Measurements from ENCODE around the gene NAALADL1.

NAALADL1 gene

DNA sequence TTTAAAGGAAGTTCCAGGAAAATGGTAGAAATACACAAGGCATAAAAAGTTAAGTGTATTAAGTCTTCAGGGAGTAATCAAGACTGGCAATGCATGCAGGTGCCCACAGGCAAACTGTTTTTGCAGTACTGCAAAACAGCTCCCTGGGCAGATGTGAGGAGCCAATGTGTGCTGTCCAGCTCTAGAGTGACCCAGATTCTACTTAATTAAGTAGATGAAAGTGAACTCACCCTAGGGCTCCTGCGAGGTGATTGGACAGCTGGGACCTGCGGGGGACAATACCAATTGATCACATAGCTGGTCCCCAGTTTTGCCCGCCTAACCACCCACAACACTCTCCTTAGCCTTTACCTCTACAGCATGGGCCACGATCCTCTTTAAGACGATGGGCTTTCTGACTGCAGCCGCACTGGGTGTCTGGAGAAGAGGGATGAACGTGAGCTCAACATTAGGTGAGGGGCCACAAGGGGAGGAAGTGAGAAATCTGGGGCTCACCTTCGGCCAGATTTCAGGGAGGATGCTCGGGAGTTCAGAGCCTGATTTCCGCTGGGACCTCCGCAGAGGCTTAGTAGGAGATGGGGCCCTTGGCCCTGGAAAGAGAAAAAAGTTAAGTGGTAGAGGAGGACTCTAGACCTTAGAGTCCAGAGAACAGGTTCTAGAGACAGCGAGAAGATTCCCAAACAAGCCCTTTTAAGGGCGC, 24.9 kb upstream of the NAALADL1 start:
- no peak for DNase-seq (ENCODE audit: low read depth)

DNA sequence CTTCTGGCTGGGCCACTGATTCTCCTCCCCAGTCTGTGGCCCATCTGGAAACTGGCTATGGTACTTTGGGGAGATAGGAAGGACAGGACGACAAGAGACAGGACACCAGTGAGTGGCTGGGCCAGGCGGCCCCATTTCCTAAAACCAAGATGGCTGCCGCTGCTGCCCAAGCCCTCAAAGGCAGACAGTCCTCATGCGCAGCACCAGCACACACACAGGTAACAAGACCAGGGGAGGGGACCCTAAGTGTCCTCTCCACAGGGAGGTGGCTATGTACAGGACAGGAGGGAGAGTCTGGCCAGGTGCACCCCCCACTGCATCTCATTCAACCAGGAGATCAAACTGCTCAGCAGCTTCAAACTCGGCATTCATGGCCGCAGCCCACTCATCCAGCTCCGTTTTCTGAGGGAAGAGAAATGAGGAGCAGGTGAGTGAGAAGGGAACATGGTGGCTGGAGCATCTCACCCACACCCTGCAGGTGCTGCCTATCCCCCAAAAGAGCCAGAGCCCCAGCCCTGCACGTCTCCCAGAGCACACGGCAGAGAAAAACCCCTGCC, 20.5 kb upstream of the NAALADL1 start:
- no peak for DNase-seq (ENCODE audit: low read depth)

DNA sequence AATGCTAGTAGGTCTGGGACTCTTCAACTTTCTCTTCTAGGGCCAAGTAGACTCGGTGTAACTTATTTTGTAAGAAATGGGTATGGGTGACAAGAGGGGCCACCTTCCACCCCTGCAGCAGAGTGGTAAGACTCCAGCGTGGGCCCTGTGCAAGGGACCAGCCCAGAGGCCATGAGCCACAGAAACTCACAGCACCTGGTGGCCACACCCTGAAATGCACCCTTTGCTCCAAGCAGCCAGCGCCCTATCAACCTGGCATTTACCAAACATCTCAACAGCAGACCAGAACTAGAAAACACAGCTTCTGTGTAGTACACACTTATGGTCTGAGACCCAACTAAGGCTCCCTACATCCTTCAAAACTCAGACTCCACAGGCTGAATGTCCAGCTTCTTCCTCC, 19.8 kb upstream of the NAALADL1 start:
- DNase-seq (ENCODE audit: low read depth): peak; percentile 56

DNA sequence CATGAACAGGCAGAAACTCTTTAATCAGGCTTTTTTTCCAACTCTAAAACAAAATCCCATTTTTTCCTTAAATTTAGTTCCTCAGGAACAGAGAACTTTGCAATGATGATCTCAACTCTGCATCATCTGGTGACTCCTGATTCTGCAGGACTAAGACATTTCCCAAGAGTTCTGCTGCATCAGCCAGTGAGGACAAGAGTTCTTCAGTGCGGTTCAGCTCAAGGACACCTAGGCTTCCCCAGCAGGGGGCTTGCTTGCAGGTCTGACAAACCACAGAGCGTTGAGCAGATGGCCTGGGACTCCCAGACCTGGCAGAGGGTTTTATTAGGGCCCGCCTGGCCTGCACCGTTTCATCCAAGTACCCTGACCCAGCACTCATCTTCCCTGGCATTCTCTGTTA, 19.1 kb upstream of the NAALADL1 start:
- DNase-seq (ENCODE audit: low read depth): no peak

DNA sequence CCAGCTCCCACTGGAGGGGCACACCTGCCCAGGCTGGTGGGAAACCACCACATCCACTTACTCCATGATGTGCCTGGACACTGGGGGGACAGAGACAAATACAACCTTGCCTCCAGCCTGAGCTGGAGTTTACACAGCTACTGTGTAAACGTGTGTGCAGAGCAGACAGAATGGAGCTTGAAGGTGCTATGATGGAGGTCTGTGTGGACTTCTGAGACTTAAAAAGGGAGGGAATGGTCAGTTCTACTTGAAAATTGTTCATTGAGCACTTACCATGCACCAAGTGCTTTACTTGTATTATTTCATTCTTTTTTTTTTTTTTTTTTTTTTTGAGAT, 14.2 kb upstream of the NAALADL1 start:
- DNase-seq (ENCODE audit: low read depth): no peak

DNA sequence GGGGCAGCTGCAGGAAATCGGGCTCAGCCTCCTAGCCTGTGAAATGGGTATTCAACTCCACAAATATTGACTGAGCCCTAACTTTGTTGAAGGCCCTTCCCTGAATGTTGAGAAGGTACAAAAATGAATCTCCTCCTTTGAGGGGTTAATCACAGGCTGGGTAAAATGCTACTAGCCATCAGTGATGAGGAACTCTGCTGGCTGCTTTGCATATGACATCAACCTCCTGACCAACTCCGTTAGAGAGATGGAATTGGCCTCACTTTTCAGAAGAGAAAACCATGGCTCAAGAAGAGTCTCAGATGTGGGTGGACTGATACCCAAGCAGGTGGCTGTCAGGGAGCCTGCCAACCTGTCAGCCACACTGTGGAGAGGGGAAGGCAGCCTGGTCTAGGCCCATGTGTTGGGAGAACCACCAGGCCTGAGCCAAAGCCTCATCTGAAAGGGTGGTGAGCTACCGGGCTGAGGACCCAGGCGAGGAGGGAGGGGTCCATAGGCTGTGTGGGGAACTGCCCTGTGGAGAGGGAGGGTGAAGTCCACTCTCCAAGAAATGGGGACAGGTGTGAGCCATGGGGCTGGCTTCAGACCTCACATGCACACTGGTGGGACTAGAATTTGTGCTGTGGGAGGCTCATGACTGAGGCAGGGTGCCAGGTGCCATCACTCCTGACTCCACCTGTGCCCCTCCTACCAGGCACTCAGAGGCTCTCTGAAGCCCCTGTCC, 13.7 kb upstream of the NAALADL1 start:
- DNase-seq (ENCODE audit: low read depth): no peak

DNA sequence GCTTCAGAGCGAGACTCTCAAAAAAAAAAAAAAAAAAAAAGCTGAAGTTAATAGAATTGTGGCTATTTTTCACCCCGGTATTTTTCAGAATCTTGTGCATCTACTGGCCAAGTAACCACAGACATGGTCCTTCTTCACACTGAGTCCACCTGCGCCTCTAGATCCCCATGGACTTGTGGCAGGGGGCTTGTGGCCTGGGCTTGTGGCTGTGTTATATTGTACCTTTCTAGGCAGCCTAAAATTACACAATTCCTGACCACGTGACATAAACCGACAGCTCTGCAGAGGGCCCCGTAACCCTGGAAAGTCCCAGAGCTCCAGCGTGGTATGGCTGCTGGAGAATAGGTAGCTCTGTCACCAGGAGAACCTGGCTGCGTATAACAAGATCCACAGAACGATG, 10.9 kb upstream of the NAALADL1 start:
- no peak for DNase-seq (ENCODE audit: low read depth)

DNA sequence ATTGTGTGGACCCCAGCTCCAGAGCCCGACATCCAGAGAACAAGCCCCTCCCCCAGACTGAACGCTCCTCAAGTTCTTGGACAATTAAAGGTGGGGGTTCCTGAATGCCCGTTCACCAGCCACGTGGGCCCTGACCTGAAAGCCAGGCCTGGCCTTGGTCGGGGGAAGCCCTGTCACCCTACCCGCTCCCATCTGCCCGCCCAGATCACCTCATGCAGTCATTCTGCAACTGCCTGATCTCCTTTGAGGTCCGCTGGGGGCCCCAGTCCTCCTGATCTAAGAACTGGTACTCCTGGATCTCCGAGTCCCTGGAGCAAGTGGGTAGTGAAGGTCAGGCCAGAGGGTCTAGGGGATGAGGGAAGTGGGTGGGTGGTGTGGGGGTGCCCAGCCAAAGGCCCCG, 9.1 kb upstream of the NAALADL1 start:
- no peak for DNase-seq (ENCODE audit: low read depth)

DNA sequence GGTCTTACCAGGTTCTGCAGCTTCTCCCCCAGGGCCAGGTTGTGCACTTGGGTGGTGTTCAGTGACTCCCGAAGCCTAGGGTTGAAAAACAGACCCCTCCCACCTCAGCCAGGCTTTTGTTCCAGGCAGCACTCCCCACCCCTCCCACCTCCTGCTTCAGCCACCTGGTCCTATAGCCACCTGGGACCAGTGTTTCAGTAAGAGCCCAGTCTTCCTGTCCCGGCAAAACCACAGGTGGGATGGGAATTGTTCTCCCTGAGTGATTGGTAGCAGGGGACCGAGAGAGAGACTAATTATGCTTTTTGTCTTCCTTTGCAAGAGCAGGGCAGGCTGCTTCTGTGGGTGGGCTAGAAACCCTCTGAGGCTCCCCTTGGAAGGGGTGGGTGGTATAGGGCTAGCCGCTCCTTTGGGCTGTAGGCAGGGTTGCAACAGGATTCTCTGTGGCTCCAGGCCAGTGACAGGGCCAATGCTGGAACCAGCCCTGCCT, 8.5 kb upstream of the NAALADL1 start:
- DNase-seq (ENCODE audit: low read depth): no peak

DNA sequence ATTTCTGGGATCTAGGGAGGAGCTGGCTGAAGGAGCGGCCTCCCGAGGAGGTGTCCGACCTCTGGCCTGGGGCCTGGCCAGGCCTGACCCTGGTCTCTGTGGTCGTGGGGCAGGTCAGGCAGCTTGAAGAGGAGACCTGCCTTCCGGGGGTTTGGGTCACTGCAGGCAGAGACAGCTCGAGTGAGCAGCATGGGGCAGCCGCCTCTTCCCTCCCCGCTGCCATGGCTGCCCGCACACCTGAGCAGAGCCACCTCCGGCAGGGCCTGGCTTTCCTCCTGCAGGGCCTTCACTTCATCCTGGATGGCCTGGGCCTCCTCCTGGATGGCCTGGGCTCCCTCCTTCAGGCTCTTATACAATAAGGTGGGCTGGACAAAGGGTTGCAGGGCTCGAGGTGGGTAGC, 8.0 kb upstream of the NAALADL1 start:
- no peak for DNase-seq (ENCODE audit: low read depth)

DNA sequence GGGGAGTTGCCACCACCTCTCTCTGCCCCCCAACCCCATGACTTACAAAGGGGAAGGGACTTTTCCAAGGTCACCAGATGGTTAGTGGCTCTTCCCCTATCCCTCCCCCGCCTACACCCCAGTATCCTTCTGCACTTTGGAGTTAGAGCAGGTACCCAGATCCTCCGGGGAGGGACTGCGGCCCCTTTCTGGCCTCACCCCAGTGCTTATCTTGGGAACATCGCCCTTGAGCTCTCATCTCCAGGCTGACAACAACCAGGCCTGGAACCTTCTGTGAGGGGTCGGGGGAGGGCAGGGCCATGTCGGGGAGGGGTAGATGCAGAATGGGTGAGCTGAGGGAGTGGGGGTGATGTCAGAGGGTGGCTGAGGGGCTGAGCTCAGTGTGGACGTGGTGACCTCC, 7.5 kb upstream of the NAALADL1 start:
- DNase-seq (ENCODE audit: low read depth): no peak

DNA sequence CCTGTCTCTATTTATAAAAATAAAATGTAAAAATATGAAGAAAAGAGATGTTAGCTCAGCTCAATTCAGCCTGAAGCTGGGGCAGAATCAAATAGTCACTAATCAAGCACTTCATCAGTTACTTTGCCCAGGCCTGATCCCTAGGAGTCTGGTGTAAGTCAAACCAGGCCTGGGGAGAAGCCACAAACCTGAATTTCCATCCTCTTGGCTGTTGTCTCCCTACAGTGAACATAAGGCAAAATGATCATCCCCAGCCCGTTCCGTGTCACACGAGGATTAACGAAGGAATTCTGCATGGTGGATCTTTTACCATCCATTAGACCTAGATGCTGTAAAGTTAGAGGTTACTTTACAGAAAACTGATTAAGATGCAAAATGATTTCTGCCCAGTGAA, 6.5 kb upstream of the NAALADL1 start:
- DNase-seq (ENCODE audit: low read depth): no peak

DNA sequence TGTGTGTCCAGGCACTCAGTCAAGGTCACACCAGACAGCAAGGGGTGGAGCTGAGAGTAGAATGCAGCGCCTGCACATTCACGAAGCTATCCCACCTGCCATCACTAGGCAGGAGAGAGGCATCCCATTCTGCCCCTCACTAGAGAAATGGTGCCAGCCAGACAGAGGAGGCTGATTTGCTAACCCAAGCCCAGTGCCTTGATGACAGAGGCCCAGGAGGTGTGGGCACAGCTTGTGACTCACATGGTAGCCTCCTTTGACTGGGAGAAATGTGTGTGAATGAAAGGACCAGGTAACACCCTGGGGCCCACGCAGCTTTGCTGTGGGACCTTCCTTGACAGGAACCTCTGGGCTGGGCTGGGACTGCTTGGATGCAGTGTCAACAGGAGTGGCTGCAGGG, 5.2 kb upstream of the NAALADL1 start:
- no peak for DNase-seq (ENCODE audit: low read depth)

DNA sequence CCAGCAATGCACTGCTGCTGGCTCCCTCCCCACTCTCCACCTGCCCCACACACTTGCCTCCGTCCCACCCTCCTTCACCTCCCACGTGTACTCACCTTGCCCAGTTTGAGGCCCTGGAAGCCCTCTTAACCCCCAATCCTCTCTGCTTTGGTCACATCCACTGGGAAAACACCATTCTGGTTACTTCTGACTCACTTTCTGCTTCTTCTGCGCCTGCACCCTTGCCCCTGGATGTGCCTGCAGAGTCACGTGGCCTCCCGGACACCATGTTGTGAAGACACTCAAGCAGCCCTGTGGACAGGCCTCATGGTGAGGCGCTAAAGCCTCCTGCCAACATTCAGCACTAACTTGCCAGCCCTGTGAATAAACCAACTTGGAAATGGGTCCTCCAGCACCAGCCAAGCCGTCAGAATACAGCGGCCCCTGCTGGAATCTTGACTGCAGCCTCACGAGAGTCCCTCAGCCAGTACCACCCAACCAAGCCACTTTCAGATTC, 2.6 kb upstream of the NAALADL1 start:
- no peak for DNase-seq (ENCODE audit: low read depth)

DNA sequence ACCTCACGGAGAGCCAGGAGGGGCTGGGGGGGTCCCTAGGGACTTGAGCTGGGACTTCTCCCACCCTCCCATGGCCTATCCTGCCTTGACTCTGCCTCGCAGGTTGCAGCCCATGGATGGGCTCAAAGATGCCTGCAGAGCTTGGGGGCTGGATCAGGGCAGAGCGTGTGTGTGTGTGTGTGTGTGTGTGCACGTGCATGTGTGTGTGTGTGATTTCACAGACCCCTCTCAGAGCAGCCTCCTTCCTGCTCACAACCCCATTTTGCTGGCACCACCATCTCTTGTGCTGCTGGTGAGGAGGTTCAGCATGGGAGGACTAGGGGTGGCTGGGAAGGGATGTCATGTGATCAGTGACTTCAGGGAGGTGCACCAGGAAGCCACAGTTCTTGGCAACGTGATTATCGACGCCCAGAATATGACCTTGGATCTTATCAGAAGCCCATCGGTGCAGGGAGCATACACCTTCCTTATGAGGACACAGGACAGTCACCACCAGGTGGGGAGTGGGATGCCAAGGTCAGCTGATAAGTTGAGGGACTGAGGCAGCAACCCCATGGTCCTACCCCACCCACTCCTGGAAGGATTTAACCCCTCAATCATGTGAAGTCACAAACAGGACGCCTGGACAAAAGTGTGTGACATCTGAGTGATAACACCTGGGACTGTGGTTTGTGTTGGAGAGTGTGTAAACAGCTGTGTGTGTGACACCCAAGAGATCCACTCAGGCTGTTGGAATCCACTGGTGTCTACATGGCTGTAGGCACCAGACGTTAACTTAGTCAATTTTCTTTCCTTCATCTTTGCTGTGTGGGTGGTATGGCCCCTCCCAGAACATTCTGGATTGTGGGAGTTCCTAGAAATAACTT, 1.8 kb upstream of the NAALADL1 start:
- no peak for DNase-seq (ENCODE audit: low read depth)

DNA sequence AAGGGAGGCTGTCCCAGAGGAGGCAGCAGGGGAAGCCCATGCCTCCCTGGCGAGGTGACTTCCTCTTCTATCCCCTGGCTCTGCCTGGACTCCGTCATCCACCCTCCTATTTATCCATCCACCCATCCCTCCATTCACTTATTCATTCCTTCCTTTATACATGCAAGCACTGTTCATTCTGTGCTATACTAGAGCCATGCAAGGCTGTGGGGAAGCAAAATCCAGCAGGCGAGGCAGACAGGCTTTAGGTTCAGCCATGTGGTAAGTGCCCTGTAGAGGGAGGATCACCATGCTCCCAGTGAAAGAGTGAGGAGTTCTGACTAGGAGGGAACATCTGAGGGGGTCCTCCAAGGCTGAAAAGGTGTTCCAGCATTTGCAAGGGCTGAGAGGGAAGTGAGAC, 1.2 kb upstream of the NAALADL1 start:
- DNase-seq (ENCODE audit: low read depth): no peak

DNA sequence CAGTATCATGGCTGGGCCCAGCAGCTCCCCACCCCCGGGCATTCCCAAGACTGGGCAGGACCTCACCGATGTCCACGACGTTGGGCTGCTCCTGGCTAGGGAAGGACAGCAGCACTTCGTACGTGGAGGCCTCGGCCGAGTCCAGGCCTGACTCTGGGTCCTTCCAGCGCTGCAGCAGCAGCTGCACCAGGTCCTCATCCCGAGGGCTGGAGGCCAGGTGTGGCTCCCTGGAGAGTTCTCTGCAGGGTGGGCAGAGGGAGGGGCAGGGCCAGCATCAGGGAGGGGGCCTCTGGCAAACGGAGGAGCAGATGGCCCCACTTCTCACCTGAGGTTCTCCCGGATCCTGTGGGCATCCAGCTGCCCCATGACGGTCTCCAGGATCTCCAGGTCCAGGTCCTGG, 341 bp downstream of the NAALADL1 start:
- DNase-seq (ENCODE audit: low read depth): no peak

DNA sequence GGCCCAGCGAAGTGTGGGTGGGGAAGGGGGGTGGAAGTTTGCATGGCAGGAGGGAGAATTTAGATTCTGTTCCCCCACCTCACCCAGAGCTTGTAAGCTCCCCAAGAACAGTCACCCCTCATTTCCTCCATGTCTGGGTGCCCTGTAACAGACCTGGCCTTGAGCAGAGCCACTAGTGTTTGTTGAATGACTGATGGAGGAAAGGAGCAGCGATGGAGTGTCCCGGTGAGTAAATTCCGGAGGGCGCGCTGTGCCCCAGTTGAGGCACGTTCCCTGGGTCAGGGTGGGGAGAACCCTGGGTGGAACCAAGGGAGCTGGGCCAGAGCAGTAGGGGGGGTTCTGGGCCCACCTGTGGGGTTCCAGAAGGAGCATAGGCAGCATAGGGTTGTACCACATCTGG, 827 bp downstream of the NAALADL1 start:
- DNase-seq (ENCODE audit: low read depth): no peak

DNA sequence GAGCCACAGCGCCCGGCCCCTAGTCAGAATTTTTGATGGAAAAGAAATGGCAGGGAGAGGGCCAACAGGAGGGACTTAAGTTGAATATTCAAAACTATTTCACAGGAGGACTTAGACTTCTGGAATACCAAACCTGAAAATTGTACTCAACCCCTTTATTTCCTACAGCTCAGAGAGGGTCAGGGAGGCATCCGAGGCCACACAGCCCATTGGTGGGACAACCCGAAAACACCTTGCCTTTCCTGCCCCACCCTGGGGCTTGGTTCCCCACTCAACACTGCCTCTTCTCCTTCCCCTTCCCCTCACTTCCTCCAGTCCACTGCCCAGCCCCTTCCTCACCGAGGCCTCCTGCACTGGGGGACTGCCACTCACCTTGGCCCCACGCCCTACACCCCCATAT, 1.4 kb downstream of the NAALADL1 start:
- no peak for DNase-seq (ENCODE audit: low read depth)

DNA sequence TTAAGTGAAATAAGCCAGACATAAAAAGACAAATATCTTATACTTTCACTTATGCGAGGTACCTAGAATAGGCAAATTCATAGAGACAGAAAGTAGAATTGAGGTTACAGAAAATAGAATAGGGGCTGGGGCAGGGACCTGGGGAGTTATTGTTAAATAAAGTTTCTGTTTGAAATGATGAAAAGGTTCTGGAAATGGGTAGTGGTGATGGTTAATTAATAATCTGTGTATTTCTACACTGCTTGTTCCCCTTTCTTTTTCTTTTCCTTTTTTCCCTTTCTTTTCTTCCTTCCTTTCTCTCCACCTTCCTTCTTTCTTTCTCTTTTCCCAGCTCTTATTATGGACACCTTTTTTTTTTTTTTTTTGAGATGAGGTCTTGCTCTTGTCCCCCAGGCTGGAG, 2.8 kb downstream of the NAALADL1 start:
- DNase-seq (ENCODE audit: low read depth): no peak

DNA sequence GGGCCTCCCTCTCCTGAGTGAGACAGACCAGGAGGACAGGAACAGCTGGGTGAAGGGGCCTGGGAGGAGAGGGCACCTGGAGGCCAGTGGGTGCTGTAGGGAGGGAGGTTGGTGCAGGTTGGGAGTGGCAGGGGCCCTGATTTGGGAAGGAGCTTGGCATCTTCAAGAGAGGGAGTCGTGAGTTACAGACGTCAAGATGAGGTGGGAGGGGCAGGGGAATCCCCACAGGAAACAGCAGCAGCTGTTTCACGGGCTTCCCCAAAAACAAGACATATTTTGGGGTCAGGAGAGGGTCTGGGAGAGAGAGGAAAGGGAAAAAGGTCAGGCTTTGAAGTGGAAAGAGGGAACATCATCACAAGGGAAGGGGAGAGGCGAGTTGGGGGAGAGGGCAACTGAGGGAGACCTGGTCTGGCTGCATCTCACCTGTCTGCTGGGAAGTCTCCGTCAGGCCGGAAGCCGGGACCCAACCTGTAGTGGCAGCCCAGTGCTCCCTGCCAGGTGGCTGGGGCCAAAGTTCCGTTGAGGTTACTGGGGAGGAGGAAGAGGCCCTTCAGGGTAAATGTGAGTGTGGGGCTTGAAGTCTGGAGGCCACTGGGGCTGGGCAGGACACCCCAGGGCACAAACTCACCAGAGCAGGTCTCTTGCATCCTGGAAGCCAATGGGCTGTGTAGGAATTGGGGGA, 4.4 kb downstream of the NAALADL1 start:
- no peak for DNase-seq (ENCODE audit: low read depth)

DNA sequence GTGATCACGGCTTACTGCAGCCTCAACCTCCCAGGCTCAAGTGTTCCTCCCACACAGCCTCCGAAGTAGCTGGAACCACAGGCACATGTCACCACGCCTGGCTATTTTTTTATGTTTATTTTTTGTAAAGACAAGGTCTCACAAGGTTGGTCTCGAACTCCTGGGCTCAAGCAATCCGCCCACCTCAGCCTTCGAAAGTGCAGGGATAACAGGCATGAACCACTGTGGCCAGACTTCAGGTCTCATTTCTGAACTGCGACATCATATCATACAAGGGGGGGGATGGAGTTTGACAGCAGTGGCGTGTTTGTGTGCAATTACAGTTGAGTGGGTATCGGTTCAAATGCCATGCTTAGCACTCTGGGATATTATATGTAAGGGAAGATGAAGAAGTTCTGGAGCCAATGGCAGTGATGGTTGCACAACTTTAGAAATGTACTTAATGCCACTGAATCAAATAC, 6.9 kb downstream of the NAALADL1 start:
- no peak for DNase-seq (ENCODE audit: low read depth)

All from activated T-helper 9 cell treated with anti-CD3 and anti-CD28 coated beads, Interleukin-2, amount 50 U/mL, for 16 hours (primary cell).